Stimulated activated CD4-positive, alpha-beta T cell treated with anti-CD3 and anti-CD28 coated beads, Interleukin-4, amount 100 ng/mL, for 24 hours (primary cell): Measurements from ENCODE around the gene POLR2C.
A peak's percentile ranks its signal among the peaks of the same experiment; 100 is the strongest.
"Not testable (repeated sequence)": the region's sequence is repeated elsewhere in the genome, so short reads cannot be mapped to it uniquely, and the experiment has no call there.

Experiments used
- DNase-seq: peaks from one replicate; pipeline ENCODE4 v3.0.0-alpha.2; 2020

POLR2C gene

DNA sequence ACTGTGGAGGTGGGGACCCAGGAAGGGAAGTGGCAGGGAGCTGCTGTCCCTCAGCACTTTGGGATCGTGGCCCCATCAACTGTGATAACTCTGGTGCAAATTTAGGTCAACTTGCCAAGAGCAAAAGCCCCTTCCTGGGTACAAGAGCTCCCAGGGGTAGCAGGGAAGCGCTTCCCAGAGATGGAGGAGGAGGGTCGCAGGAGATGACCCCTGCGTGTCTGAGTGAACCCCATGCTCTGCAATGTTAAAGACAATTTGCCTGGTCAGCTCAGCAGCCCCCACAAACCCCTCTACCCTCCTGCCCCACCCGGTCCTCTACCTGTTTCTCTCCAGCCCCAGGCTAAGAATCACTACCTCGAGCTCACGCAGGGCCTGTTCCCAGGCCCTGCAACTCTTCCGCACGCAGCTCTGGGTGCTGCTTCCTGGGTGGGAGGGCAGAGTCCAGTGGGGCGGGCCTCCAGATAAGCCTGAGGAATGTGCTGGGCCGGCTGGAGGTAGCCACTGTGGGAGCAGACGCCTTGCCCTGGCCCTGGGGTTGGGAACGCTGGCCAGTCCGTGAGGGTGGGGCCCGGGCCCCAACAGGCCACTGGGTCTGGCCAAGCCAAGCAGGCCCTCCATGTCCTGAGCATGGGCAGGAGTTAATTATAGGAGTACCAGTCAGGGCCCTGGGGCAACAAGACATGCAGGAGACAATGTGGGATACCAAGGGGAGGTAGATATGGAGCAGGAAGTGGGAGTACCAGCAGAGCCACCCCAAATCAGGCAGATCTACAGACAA is 17.7 kb downstream of the POLR2C start:
- DNase-seq = no peak

DNA sequence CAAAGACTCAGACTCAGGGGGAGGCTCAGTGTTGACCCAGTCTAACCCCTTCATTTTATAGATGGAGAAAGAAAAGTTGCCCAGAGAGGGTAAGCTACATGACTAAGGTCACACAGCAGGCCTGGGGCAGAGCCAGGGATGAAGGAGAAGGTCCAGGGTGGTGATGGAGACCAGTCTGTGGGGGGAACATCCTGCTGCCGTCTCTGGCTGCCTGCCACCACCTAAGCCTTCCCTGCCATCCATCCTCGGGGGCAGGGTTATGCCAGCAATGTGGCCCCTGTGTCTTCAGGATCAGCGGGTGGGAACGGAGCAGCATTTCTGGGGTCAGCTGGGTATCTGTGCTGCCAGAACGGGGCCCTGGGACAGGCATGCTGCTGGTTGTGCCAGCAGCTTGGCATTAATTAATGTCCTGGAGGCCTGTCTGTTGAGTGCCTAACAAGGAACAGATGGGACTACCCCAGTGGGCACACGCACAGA is 18.3 kb downstream of the POLR2C start:
- DNase-seq = no peak

DNA sequence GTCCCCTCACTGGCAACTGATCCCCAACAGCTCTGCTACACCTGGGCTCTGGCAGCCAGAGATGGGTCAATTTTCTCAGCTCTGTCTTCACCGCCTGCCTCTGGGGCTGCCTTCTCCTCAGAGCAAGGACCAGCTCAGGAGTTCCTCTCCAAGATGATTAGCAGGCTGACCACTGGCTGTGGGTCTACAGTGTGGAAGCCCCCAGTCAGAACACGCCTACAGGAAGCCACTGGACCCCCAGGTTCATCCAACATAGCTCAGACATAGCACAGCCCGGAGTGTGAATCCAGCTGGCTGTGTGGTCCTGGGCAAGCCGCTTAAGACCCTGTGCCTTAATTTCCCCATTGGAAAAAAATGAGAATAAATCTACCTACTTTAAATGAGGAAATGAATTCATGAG is 18.9 kb downstream of the POLR2C start:
- DNase-seq = no peak

DNA sequence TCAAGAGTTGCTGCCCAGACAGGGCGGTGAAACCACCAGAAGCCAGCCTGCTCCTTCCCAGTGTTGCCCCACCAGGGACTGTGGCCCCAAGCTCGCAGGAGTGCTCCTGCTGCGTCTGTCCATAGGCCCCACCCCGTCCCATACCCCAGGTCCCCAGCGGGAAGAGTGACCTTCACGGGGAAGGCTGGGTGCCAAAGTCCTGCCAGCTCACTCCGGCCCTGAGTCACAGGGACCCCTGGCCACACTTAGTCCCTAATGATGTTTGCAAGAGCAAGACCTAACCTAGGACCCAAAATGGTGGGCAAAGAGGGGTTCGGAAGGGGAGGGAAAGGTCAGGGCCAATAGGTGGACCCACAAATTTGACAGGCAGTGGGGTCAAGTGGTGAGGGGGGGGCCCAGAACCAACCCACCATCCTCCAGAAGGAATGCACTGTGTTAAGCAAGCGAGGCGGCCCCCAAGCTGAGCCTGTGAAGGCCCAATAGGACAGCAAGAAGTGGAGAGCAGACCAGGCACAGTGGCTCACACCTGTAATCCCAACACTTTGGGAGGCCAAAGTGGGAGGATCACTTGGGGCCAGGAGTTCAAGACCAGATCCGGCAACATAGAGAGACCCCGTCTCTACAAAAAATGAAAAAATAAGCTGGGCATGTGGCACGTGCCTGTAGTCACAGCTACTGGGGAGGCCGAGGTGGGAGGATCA is 20.5 kb downstream of the POLR2C start:
- no peak for DNase-seq

DNA sequence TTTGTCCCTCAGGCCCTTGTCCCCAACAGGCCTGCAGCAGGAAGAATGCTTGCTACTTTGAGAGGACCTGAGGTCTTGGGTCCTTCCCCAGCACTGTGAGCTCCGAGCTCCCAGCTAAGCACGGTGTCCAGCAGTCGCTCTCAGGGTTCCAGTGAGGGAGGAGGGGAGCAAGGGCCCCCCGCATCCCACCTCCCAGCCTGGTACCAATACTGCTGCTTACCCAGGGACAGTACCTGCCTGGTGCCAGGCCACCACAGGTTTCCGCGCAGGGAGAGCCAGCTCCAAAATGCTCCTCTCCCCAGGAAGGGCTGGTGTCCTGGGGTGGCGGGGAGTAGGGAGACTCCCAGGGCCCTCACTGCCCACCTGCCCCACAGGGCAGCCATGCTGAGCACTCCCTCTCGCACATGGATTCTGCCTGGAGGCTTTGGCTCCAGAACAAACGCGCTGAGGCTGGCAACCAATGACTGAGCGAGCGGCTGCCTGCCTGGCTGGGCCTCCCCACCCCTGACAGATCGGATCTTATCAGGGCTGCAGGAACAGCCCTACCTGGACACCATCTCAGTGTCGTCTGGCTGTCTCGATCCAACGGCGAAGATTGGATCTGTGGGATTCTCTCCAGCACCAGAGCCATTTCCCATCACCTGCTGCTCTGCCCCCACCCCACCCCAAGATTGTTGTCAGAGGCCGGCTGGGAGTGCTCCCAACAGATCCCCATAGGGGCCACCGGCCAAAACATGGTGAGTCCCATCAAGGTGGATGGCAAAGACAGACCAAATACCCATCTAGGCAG is 21.4 kb downstream of the POLR2C start:
- DNase-seq = no peak

DNA sequence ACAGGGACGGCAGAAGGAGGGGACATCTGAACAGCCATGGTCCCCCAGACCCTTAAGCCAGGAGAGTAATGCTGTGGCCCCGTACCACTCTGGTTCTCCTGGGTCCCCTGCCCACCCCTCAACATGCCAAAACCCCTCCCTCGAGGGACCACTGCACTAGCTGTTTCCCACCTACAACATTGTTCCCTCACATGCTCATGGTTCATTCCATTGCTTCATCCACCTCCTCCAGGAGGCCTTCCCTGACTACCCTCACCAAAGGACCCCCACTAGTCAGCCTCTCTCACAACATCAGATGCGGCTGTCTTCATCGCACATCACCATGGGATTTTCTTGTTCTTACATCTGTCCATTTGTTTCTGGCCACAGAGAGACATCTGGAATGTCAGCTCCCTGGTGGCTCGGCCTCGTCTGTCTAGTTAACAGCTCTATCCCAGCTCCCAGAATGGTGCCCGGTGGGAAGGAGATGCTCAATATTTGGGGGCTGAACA is 22.1 kb downstream of the POLR2C start:
- DNase-seq = no peak

DNA sequence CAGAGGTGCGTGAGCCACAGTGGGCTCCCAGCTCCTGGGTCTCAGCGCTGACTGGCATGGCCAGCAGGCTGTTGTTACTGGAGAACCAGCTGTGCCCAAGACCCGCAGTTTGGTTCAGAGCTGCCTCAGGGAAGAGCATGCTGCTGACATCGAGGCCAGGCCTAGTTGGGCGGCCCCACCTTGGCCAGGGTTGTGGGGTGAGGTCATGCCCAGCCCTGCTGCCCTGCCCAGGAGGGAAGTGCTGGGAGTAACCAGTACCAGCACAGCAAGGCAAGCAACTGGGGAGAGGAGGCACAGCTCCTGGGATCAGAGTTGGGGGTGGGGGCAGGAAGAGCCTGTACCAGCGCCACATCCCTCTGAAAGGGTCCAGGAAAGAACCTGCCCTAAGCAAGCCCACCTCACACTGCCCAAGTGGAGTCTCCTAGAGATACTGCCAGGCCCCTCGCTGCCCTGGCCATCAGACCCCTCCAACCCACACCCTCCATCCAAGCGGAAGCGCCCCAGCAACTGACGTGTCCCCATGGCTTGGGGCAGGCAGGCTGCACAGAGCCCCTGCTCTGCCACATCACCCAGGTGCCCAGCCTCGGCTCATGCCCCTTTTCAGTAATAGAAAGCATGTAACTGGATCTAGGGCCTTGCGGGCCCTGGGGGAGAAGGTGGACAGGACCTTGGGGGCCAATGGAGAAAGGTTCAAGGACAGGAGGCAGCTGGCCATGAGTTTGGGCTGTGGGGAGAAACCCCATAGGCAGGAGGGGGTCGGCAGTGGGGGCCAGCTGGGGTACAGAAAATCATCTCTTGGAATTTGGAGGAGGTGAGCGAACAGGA is 22.8 kb downstream of the POLR2C start:
- DNase-seq = no peak

DNA sequence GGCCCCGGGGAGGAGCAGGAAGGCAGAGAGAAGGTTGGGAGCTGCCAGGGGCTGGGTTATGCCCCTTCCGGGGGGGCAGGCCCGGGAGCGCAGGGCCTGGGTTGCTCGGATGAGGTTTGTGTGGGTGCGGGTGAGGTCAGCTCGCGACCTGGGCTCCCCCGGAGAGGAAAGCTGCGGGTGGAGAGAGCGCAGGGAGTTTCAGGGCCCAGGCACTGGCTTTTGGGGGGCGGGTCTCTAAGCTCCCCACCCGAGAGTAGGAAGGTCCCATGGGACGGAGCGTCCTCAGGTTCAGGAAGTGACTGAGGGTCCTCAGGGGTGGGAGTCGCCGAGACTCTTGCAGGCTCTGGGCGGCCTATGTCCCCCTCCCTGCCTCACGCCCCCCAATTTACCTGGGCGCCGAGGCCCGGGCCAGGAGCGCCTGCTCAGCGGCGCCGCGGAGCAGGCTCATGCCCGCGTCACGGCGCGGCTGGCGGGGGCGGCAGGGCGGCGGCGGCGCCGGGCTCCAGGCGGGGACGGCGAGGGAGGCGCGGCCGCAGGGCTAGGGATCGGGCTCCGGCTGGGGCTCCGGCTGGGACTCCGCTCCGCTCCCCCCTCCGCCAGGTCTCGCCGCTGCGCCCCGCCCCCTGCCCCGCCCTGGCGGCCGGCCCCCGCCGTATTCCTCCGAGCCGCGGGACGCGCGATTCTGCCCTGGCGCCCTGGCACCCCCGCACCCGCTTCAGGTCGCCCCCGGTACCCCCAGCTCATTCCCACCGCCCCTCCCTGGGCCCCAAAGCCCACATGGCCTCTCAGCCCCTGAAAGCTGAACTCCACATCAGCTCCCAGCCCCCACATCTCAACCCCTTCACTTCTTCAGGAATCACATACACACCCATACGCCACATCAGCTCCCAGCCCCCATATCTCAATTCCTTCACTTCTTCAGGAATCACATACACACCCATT is 23.7 kb downstream of the POLR2C start, which contains the start of gene DOK4:
TSS of gene DOK4 (minus strand) at position 578 of the 942 bp plus-strand sequence. CDS start 6,986 bp downstream, outside the sequence.
- DNase-seq = peak; percentile 82

DNA sequence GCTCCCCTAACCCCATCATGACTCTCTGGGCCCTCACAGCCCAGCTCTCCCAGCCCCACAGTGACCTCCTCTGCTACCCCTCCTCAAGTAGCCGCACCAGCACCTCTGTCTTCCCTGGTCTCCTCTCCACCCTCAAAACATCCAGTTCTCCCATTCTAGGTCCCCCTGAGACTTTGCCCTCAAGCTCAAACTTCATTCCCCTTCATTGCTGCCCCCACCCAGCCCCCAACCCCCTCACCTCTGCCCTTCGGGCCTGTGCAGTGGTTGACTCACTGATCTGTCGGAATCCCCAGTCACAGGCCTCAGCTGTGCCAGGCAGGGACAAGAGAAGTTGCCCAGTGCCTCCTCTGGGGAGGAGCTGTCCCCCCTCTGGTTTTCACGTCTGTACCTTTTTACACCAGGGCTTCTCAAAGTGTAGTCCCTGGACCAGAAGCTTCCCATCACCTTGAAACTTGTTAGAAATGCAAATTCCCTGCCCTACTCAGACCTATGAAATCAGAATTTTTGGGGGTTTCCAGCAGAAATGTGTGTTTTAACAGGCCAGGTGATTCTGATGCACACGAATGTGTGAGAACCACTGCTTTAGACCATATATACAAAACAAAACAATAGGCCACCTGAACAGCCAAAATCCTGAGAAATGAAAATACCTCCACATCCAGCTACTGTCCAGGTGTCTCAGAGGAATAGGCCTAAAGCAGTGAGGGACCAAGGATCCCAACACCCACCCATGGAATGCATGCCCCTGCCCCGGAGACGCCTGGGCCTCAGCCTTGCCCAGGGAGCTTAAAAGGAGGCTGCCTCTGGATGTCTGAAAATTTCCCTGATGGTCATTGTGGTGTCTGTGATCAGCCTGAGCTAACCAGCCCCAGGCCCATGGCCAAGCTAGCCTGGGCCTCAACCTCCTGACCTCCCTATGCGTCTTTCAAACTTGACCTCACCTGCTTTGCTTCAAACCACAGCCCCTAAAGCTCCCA is 24.7 kb downstream of the POLR2C start:
- DNase-seq = no peak

DNA sequence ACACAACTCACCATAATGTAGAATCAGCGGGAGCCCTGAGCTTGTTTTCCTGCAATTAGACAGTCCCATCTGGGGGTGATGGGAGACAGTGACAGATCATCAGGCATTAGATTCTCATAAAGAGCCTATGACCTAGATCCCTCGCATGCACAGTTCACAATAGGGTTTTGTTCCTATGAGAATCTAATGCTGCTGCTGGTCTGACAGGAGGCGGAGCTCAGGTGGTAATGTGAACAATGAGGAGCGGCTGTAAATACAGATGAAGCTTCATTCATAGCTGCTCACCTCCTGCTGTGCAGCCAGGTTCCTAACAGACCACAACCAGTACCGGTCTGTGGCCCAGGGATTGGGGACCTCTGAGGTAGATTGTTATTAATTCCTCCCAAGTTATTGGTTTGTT is 26.8 kb downstream of the POLR2C start:
- DNase-seq = no peak

DNA sequence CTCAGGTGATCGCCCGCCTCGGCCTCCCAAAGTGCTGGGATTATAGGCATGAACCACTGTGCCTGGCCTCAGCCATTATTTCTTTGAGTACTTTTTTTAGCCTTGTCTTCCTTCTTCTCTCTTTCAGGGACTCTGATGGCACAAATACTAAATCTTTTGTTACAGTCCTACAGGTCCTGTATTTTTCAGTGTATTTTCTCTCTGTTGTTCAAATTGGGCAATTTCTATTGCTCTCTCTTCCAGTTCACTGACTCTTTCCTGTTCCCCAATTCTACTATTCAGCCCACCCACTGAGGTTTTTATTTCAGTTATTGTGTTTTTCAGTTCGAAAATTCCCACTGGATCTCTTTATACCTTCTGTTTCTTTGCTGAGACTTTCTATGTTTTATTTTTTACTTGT is 31.3 kb downstream of the POLR2C start:
- DNase-seq = no peak

DNA sequence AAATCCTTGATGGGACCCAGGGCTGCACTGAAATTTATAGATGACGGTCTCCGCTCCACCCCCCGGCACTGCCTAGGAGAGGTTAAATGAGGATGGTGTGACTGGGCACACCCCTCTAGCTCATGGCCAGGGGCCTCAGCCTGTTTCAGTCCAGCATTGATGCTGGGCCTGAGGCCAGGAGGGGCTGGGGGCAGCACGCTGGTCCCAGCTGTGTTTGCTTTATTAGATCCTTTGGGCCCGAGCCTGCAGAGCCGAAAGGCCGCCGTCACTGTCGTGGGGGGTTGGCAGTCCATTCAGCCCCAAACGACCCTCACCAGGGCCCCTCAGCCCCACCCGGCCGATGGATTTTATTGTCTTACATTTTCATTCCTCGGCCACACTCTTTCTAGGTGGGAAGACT is 34.6 kb downstream of the POLR2C start:
- no peak for DNase-seq

DNA sequence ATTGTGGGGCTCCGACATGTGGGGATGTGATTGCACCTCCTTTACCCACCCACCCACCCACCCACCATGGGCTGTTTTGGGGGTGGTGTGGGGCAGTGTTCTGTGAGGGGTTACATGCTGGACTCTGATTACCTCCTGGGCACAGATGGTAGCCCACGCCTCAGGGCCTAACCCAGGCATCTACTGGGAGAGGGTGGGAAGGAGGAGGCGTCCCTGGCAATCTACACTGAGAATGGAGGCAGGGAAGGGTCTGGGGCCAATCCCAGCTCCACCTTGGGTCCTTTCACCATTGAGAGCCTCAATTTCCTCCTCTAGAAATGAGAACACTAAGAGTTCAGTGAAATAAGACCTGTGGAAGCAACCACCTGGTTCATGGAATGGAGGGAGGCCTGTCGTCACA is 35.6 kb downstream of the POLR2C start:
- no peak for DNase-seq

DNA sequence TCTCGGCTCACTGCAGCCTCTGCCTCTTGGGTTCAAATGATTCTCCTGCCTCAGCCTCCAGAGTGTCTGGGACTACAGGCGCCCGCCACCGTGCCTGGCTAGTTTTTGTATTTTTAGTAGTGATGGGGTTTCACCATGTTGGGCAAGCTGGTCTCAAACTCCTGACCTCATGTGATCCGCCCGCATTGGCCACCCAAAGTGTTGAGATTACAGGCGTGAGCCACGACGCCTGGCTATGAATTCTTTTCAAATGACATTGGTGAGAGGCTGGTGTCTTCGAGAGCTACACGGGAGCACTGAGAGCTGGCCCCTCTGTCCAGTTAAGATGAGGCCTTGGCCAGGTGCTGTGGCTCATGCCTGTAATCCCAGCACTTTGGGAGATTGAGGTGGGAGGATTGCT is 37.5 kb downstream of the POLR2C start:
- DNase-seq = not testable (repeated sequence)

DNA sequence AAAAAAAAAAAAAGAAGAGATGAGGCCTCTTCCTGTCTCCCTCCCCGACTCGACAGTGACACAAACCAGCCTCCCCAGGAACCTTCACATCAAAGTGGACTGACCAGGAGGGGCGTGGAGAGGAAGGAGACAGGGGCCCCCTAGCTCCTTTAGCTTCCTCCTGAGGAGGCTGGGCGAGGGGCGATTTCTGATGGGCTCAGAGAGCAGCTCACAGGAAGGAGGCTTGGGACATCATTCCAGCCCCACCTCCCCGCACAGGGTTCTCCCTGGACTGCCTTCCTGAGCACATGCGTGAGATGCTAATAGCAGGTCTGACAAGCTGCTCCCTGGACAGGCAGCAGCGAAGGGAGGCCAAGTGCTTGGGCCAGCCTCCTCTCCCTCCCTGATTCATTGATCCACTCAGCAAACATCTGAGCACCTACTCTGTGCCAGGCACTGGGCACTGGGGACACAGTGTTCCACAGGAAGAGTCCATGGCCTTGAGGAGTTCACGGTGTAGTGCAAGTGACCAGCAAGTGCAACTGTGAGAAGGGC is 38.2 kb downstream of the POLR2C start:
- no peak for DNase-seq

DNA sequence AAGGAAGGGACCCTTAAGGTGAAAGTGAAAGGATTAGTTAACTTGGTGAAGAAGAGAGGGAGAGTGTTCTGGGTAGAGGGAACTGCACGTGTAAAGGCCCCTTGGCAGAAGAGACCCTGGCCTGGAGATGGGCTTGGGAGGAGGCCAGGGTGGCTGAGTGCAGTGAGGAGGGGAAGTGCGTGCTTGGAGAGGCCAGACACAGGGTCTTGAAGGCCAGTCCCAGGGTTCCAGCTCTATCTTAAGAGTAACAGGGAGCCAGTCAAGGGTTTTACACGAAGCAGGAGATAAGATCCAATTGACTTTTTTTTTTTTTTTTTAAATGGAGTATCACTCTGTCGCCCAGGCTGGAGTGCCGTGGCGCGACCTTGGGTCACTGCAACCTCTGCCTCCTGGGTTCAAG is 39.0 kb downstream of the POLR2C start:
- DNase-seq = no peak

DNA sequence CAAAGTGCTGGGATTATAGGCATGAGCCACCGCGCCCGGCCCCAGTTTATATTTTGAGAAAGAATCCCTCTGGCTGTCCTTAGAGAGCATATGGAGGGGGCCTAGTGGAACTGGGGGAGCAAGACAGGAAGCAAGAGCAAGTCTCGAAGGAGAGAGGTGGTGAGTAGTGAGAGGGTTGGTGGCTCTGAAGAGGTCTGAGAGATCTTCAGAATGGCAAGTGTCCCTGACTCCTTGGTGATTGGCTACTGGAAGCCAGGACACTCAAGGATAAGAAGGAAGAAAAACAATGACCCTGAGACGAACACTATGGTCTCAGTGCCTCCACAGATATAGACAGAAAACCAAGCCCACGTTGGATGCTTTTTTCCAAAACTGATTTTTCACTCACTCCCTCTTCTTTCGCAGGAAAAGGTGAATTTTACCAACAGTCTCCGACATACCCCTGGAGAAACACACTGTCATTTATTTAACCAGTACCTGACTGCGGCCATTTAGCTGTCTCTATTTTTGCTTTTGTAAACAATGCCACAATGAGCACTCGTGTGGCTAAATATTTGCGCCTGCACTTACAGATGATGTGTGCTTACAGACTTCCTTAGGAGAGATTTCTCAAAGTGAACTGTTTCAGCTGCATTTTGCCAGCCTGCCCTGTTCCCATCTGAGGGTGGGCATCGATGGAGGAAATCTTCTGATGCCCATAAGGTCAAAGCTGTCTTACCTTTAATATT is 39.7 kb downstream of the POLR2C start:
- DNase-seq = no peak

DNA sequence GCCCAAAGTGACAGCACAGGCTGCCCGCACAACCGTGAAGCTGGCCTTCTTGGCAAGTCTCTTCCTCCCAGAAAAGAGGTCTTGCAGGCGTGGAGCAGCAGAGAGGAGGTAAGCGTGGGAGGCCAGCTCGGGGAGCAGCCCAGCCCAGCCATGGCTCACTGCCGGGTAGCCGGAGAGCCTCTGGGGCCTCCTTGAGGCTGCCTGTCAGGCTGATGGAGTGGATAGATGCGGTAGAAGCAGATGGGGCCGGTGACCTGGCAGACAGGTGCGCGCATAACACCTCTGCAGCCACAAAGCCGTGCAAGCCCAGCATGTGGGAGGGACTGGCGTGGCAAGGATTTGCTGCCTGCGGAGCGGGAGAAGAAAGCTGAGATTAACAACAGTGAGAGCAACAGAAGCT is 40.9 kb downstream of the POLR2C start:
- no peak for DNase-seq

DNA sequence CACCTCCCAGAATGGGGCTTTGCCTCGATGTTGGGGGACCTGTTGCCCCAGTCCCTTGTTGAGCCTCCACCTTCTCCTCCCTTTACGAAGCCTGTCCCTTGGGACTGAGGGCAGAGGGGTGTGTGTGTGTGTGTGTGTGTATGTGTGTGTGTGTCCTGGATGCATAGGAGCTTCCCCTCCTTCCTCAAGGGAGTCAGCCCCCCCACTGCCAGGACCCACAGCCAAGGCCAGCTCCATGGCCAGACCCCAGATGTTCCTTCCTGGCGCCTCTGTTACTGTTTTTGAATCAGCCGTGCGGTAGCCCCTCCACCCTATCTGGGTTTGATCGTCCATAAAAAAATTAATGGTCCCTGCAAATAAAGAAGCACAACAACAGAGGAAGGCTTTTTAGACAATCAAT is 41.5 kb downstream of the POLR2C start:
- no peak for DNase-seq
